ENCODE measurements around the gene OR51M1. TPM values are rescaled to one million over a fixed set of nuclear protein-coding genes. Genes with fewer than 3 reads are reported as not detected.

OR51M1 gene
- total RNA-seq, 1 donor from 2014 or later: not detected

GRCh38 chr11:5368502-5369043 lies 15.0 kb upstream of the OR51M1 start:
- intact Hi-C loops (cut with micrococcal nuclease): no loop called here
- Histone ChIP-seq H3K9me3 (replicated peaks) (peaks cover 8% of the 10 kb centered on the region), H3K4me1 (peaks cover 24% of the 10 kb centered on the region), H3K27me3 (ENCODE audit: low read depth) (no peaks in the 10 kb centered on the region), H3K27ac (replicated peaks) (no peak overlapping the region), H3K4me3 (no peak overlapping the region), H3K36me3 (no peaks in the 10 kb centered on the region)
- DNase-seq: no peak
- TF ChIP-seq, protein P1, sequence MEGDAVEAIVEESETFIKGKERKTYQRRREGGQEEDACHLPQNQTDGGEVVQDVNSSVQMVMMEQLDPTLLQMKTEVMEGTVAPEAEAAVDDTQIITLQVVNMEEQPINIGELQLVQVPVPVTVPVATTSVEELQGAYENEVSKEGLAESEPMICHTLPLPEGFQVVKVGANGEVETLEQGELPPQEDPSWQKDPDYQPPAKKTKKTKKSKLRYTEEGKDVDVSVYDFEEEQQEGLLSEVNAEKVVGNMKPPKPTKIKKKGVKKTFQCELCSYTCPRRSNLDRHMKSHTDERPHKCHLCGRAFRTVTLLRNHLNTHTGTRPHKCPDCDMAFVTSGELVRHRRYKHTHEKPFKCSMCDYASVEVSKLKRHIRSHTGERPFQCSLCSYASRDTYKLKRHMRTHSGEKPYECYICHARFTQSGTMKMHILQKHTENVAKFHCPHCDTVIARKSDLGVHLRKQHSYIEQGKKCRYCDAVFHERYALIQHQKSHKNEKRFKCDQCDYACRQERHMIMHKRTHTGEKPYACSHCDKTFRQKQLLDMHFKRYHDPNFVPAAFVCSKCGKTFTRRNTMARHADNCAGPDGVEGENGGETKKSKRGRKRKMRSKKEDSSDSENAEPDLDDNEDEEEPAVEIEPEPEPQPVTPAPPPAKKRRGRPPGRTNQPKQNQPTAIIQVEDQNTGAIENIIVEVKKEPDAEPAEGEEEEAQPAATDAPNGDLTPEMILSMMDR (IDR thresholded peaks at IDR 0.05; ENCODE audit: borderline replicate concordance): no peak

GRCh38 chr11:5369789-5370188 lies 13.8 kb upstream of the OR51M1 start:
- TF ChIP-seq, protein P1 (IDR thresholded peaks at IDR 0.05; ENCODE audit: borderline replicate concordance): no peak
- Histone ChIP-seq H3K9me3 (replicated peaks) (peaks cover 8% of the 10 kb centered on the region), H3K36me3 (no peaks in the 10 kb centered on the region), H3K4me3 (no peak overlapping the region), H3K27me3 (ENCODE audit: low read depth) (no peaks in the 10 kb centered on the region), H3K4me1 (peaks cover 17% of the 10 kb centered on the region), H3K27ac (replicated peaks) (no peak overlapping the region)
- DNase-seq: no peak
- intact Hi-C loops (cut with micrococcal nuclease): no loop called here

DNA sequence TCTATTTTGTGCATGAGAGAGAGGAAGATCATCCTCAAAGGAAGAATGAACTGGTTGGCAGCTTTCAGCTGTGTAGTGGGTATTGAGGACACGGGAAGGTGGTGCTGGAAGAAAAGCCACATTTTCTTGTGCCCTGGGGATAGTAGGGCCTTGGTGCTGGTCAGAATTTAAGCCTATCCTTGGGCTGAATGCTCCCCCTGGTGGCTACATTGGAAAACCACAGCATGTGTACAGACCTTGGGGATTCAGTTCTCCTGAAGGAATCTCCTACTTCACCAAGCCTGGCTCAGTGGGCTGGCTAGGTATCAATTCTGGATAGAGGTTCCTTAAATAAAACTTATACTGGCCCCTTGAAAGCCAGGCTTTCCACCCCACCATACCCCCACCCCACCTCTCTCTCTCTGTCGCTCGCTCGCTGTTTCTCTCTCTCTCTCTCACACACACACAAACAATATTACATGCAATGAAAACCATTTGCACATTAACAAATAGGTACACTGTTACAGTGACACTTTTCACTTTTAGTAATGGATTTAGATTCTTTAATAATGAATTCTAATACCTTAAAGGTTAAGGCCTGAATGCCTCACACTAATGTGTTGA lies 2.8 kb upstream of the OR51M1 start:
- no peaks in the 10 kb centered on the region for H3K36me3 ChIP-seq
- DNase-seq: peak; percentile 19
- H3K27ac ChIP-seq (replicated peaks): no peak overlapping the region
- TF ChIP-seq, protein P1 (IDR thresholded peaks at IDR 0.05; ENCODE audit: borderline replicate concordance): peak; percentile 73
- H3K4me3 ChIP-seq: no peak overlapping the region
- H3K9me3 ChIP-seq (replicated peaks): no peaks in the 10 kb centered on the region
- intact Hi-C loops (cut with micrococcal nuclease): loop anchor here (2.0 kb wide), 1 partner anchor 176 kb away; no protein-coding TSS in a partner anchor
- no peaks in the 10 kb centered on the region for H3K4me1 ChIP-seq
- no peaks in the 10 kb centered on the region for H3K27me3 ChIP-seq (ENCODE audit: low read depth)

DNA sequence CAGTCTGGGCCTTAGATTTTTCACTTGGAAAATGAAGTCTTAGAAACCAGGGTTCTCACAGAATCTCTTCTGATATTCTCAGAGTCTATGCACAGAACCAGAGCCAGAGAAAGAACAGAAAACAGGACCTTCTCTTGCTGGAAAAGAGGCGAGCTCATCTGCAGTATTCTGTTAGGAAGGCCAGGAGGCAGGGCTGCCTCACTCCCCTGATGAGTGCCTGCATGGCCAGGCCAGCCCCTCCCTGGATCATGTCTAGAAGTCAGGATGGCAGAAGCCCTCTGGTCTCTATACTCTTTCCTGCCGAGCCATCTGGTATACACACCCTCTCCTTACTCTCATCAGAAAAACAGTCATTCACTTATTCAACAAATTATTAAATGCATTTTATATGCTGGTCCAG lies 723 bp downstream of the OR51M1 start:
- TF ChIP-seq, protein P1 (IDR thresholded peaks at IDR 0.05; ENCODE audit: borderline replicate concordance): no peak
- Histone ChIP-seq H3K27me3 (ENCODE audit: low read depth) (no peaks in the 10 kb centered on the region), H3K36me3 (no peaks in the 10 kb centered on the region), H3K9me3 (replicated peaks) (no peaks in the 10 kb centered on the region), H3K4me1 (no peaks in the 10 kb centered on the region), H3K27ac (replicated peaks) (no peak overlapping the region), H3K4me3 (no peak overlapping the region)
- intact Hi-C loops (cut with micrococcal nuclease): no loop called here
- DNase-seq: no peak

GRCh38 chr11:5390210-5390609 lies 6.6 kb downstream of the OR51M1 start:
- Histone ChIP-seq H3K27me3 (ENCODE audit: low read depth) (no peaks in the 10 kb centered on the region), H3K36me3 (no peaks in the 10 kb centered on the region), H3K9me3 (replicated peaks) (no peaks in the 10 kb centered on the region), H3K4me3 (no peak overlapping the region), H3K4me1 (no peaks in the 10 kb centered on the region), H3K27ac (replicated peaks) (no peak overlapping the region)
- DNase-seq: no peak
- TF ChIP-seq, protein P1 (IDR thresholded peaks at IDR 0.05; ENCODE audit: borderline replicate concordance): no peak
- intact Hi-C loops (cut with micrococcal nuclease): no loop called here
